Tibial nerve (tissue), 3 donors: Measurements from ENCODE around the gene LARP1B.

Experiments
- CTCF ChIP-seq, 5 experiments: fragments of 200-600 bp in 3 of 5; fragments of 450-650 bp in 2 of 5; sonication (generic) in 3 of 5; IDR thresholded peaks; one replicate each; pipeline ENCODE4 v1.5.1; 2016 to 2019; ENCODE audit warnings: antibody characterized with exemption in 5 of 5, mild to moderate bottlenecking in 3 of 5, moderate library complexity in 2 of 5
- POLR2A ChIP-seq, 2 donors: fragments of 450-650 bp; IDR thresholded peaks; one replicate each; pipeline ENCODE4 v1.6.1; 2017; ENCODE audit warnings: antibody characterized with exemption in 2 of 2, mild to moderate bottlenecking in 2 of 2, moderate library complexity in 2 of 2

- no peak for TF ChIP-seq CTCF (IDR thresholded peaks at IDR 0.05)
- TF ChIP-seq POLR2A (IDR thresholded peaks at IDR 0.05): no peak
Observed at GRCh38 chr4:128244379-128244778, 183.3 kb downstream of the LARP1B start.
